ENCODE measurements around the gene DYNC2LI1. TPM values are rescaled to one million over a fixed set of nuclear protein-coding genes. Genes with fewer than 3 reads are reported as not detected.
"Not testable (repeated sequence)": the region's sequence is repeated elsewhere in the genome, so short reads cannot be mapped to it uniquely, and the experiment has no call there.

Gene DYNC2LI1
- polyA plus RNA-seq (ENCODE audit: insufficient read length in 3 of 3), result 10 to 100 TPM; 77.1 to 99.1 (median 84.2) TPM

DNA sequence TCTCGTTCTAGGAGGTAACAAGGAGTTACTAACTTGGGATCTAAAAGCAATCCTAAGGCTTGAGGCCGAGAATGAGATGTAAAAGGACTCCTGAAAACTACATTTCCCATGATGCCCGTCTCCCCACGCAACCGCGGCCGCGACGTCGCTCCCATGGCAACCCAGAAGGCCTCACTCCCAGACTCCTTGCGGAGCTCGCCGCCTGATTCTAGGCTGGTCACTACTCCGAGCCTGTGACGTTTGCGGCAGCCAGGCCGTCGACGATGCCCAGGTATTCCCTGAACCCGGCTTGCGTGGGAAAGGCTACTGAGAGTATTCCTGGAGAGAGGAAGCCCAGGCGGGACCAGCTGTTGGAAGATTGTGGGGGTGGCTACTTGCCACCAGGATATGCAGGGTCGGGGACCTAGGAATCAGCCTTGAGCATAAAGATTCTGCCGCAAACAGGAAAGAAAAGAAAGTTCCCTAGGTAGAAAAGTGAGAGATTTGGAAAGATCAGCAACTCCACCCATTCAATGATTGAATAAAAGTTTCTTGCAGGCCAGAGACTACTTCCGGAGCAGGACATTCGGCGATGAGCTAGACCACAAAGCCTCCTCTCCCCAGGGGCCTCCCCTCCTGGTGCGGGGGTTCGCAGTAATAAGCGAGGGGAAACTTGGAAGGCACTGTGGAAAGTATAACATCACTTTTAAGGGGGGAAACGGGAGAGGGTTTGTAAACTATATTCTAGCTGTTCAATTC is at the start of gene DYNC2LI1:
Gene DYNC2LI1, plus strand, starts transcription at position 164 of the 738 bp plus-strand sequence. Its CDS starts 100 bp downstream, at position 264.
- DNase-seq (ENCODE audit: low read depth in 3 of 3, low spot score in 2 of 3), result peak; percentile 81 to 88 (median 85)

DNA sequence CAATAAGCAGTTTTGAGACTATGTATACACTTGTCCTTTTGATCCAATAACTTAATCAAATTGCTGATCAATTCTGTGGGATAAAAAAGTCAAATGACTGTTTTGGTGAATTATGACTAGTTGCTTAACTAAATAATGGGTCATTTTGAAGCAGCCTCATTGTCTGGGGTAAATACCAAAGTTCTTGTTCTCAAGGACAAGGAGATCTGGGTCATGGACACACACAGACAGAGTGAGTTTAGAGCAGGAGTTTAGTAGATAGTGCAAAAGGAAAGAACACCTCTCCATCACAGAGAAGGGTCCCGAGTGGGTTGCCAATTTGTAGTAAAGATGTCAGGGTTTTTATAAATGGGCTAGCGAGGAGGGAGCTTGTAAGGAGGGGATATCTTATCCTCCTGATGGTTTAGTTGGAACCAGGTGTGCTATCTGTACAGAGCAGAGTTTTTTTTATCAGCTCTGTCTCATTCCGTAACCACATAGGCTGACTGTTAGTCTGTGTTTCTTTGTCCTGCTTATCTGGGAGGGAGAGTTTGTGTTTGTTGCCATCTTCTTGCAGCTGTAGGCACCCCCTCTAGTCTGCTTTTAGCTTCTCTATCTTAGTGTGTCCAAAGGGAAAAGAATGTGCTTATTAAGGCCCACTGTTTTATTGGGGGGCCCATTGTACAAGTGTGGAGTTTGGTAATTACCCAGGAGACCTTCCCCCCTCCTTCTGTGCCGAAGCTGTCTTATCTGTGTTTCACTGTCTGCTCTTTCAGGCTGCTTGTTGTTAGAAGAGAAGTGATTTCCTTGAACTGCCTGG is 48.9 kb upstream of the DYNC2LI1 start:
- DNase-seq (ENCODE audit: low read depth in 3 of 3, low spot score in 2 of 3), result no peak

DNA sequence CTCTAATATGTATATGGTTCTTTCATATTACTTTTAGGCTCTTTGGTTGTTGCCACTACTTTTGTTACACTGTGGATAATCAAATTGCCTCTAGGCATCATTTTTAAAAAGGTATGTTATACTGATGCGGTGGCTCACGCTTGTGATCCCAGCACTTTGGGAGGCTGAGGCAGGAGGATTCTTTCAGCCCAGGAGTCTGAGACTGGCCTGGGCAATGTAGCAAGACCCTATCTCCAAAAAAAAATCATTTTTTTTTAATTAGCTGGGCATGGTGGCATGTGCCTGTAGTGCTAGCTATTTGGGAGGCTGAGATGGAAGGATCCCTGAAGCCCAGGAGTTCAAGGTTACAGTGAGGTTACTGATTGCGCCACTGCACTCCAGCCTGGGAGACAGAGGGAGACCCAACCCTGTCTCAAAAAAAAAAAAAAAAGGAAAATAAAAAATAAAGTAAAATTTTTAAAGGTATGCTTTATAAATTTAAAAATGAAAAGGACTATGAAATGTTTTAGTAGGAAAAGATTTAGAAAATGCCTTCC is 48.1 kb upstream of the DYNC2LI1 start:
- no peak for DNase-seq (ENCODE audit: low read depth in 3 of 3, low spot score in 2 of 3)

DNA sequence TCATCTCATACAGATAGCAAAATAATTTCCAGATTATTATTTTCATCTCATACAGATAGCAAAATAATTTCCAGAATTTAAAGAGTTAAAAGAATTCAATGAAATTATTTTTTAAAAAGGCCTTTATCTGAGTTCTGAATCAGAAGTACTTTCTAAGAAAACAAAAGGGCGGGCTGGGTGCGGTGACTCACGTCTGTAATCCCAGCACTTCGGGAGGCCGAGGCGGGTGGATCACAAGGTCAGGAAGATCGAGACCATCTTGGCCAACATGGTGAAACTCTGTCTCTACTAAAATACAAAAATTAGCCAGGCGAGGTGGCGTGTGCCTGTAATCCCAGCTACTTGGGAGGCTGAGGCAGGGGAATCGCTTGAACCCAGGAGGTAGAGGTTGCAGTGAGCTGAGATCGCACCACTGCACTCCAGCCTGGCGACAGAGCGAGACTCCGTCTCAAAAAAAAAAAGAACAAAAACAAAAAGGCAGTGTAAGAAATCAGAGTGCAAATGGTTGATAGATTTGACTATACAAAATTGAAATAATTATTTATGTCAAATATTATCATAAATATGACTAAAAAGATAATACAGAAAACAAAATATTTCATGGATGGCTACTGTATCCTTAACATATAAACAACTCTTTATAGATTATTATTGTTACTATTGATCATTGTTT is 46.7 kb upstream of the DYNC2LI1 start:
- DNase-seq (ENCODE audit: low read depth in 3 of 3, low spot score in 2 of 3), result not testable (repeated sequence)

DNA sequence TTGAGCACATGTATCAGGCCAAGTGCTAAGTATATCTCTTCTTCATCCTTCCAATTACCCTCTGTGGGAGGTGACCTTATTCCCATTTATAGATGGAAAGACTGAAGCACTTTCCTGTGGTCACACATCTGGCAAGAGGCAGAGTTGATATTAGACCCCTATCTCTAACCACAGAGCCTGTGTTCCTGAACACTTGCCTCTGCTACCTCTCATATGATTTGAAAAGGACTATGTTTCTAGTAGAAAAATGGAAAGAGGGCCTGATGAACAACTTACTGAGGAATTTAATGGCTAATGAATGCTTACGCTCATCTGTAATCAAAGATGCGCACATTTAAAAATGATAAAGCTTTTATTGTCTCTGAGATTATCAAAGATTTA is 46.2 kb upstream of the DYNC2LI1 start:
- no peak for DNase-seq (ENCODE audit: low read depth in 3 of 3, low spot score in 2 of 3)

DNA sequence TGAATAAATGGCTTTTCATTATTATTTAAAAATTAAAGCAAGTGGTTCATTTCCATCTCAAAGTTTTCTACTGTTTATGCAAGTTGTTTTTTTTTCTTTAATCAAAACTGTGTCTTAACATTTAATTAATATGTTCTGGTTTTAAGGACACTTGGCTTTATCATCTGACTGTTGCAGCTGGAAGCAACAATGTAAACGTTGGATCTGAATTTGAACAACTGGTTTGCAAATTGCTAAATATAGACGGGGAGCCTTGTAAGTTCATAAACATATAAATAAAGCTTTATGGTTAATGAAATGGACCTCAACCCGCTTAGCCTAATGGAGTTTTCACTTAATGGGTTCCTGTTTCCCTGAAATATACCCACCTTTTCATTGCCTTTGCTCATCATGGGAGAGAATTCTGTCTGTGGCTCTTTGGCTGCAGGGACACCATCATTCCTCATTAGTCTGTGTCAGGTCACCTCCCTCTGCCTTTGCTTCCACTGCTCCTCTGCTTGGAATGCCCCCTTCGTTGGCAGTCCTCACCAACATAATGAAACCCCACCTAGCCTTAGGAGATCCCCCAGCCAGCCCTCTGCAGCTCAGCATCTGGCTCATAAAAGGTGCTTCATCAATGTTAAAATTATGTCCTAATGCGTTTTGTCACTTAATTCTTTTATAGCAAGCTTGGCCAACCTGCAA is 44.2 kb upstream of the DYNC2LI1 start:
- DNase-seq (ENCODE audit: low read depth in 3 of 3, low spot score in 2 of 3), result no peak

DNA sequence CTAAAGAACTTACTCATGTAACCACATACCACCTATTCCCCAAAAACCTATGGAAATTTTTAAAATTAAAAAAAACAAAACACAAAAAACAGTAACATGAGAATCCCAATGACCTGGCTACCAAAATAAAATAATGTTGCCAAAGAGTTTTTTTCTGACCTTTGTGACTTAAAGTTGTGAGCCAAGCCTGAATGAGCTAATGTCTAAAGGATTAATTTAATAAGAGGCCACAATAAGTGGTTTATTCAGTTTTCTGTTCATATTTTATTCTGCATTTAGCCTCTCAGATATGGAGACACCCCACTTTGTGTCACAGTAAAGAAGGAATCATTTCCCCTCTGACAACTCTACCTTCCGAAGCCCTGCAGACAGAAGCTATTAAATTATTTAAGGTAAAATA is 42.6 kb upstream of the DYNC2LI1 start:
- no peak for DNase-seq (ENCODE audit: low read depth in 3 of 3, low spot score in 2 of 3)

DNA sequence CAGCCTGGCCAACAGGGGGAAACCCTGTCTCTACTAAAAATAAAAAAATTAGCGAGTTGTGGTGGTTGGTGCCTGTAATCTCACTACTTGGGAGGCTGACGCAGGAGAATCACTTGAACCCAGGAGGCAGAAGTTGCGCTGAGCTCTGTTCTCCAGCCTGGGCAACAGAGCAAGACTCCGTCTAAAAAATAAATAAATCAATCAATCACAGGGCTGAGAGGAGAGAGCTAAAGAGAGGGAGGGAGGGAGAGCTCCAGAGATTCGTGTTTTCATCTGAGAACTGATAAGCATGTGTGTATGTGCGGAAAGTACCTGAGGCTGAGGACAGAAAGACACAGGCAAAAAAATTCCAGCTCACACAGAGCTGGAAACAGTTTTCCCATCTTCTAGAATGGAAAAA is 37.2 kb upstream of the DYNC2LI1 start:
- DNase-seq (ENCODE audit: low read depth in 3 of 3, low spot score in 2 of 3), result no peak

DNA sequence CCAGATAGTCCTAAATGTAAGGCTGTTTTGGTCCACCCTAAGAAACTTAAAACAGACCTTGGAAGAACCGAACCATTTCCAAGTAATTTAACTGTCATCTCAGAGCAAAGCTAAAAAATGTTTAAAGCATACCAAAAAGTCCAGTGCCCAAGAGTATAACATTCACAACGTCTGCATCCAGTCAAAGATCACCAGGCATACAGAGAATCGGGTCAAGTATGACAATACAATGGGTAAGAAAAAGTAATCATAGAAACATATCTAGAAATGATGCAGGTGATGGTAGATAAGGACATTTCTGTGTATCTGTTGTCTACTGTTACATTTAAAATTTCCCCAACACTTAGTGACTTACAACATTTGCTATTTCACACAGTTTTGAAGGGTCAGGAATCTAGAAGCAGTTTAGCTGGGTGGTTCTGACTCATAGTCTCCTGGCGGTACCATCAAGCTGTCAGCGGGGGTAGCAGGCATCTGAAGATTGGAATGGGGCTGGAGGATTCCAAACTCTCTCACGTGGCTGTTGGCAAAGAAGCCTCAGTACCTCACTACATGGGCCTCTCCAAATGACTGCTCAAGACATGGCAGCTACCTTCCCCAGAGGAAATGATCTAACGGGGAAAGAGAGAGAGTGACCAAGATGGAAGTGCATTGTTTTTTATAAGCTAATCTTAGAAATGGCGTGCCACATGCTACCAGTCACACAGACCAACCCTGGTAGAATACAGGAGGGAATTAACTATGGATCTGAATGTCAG is 36.6 kb upstream of the DYNC2LI1 start:
- no peak for DNase-seq (ENCODE audit: low read depth in 3 of 3, low spot score in 2 of 3)

DNA sequence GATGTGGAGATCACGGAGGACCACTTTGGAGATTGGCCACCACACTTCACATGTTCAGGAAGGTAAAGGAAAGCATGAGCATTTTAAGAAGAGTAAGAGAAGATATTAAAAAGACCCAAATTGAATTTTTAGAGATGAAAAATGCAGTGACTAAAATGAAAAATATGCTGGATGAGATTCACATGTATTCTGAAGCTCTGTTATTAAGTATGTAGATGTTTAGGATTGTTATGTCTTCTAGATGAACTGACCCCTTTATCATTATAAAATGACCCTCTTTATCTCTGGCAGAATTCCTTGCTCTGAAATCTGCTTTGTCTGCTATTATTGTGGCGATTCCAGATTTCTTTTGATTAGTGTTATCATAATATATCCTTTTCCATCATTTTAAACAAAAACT is 36.0 kb upstream of the DYNC2LI1 start:
- no peak for DNase-seq (ENCODE audit: low read depth in 3 of 3, low spot score in 2 of 3)

DNA sequence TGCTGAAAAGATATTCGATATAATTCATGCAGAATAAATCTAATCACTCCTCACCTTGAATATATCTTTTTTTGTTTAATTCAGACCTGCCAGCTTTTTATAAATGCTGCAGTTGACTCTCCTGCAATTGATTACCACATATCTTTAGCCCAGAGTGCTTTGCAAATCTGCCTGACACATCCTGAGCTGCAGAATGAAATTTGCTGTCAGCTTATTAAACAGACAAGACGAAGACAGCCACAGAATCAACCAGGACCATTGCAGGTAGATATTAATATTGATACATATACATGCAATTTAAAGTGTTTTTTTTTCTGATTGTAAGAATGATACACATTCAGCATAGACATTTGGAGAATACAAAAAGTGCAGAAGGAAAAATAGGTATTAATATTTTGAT is 35.6 kb upstream of the DYNC2LI1 start:
- no peak for DNase-seq (ENCODE audit: low read depth in 3 of 3, low spot score in 2 of 3)

DNA sequence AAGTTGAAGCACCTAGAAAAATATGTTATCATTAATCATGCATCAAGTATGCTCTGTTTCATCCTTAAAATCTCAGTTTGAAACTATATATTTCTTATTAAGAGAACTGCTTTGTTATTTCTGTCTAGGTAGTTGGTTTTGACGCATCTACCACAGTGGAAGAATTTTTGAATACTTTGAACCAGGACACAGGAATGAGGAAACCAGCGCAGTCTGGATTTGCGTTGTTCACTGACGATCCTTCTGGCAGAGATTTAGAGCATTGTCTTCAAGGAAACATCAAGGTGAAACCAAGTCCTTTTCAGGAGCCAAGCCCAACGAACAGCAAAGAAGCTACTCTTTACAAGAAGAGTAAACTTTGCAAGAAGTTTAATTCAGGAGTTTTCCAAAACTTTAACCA is 30.1 kb upstream of the DYNC2LI1 start:
- no peak for DNase-seq (ENCODE audit: low read depth in 3 of 3, low spot score in 2 of 3)

DNA sequence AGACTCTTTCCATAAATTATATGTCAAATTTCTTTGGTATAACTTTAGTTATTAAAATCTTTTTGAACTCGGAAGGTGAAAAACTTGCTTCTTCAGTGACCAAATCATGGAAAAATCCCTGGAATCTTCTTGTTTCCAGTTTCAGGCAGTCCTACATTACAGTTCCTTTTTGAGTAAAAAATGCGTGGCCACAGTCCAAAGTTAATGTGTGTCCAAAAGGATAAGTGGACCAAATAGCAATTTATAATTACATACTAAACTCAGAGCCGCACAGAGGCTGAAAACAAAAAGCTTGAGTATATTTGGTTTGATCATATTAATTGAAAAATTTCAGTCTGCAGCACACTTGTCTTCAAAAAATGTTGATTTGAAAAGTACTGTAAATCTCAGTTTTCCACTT is 28.4 kb upstream of the DYNC2LI1 start:
- peak in 1 of 3 donors; percentile 50 for DNase-seq (ENCODE audit: low read depth in 3 of 3, low spot score in 2 of 3)

DNA sequence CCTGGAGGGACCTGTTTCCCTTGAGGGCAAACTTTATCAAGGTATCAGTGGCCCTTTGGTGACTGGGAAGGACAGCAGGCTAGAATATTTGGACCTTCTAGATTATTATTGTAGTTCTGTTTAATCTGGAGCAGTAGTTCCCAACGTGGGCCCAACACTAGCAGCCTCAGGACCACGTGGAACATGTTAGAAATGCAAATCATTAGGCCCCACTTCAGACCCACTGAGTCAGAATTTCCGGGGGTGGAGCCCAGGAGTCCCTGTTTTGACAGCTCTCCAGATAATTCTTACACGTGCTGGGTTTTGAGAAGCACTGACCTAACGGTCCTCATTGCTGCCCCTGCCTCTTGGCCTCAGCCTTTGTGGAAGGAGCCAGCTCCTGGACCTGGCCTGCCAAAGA is 25.5 kb upstream of the DYNC2LI1 start:
- DNase-seq (ENCODE audit: low read depth in 3 of 3, low spot score in 2 of 3), result no peak

DNA sequence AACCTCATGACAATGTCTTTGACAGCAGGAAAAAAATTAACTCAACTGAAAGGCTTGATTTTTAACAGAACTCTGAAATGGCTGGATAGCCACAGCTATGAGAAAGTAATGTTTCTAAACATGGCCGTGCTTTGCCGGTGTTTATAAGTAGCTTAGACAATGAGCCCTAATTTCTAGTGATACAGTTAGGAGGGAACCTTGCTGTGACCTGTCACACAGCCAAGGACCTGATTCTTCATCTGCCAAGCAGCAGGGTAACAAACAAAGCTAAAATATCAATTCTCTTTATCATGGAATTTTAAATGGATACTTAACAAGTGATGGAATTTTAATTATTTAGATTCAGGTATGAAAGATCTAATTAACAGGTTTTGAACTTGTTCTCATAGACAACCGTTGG is 24.3 kb upstream of the DYNC2LI1 start:
- DNase-seq (ENCODE audit: low read depth in 3 of 3, low spot score in 2 of 3), result no peak

DNA sequence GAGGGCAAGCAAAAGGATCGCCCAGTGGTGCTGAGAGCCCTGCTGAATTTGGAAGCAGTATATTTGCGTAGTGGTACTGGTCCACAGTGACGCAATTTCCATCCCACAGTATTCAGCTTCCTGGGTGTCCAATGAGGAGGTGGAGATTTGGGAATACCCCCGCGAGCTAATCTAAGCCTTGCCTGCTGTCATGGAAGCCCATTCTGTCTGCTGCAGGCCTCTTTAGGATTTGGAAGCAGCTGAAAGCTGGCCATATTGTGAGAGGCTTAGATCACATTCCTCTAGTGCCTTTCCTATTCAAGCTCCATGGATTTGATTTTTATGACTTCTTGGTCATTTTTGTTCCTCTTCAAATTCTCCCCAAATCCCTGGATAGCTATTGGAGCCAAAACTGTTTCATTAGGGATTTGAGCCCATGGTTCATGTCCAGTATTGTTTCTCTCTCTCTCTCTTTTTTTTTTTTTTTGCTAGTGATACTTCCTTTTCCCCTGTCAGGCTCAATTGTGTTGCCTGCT is 22.3 kb upstream of the DYNC2LI1 start:
- DNase-seq (ENCODE audit: low read depth in 3 of 3, low spot score in 2 of 3), result no peak

DNA sequence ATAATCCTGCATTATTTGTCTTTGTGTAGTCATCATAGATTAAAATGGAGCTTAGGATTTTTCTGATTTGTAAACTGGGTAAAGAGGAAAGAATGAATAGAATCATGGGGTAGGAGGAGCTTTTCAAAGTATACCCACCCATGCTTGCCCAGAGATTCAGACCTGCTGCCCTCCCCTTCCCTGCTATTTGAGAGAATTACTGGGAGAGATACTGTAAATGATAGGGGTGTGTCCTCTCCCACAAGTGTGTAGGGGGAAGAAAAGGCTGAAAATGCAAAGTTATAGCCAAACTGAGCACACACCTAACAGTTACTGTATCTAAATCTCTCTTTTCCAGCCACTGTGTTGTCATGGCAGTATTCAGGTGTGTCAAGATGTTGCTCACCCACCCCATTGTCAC is 21.5 kb upstream of the DYNC2LI1 start:
- DNase-seq (ENCODE audit: low read depth in 3 of 3, low spot score in 2 of 3), result no peak

DNA sequence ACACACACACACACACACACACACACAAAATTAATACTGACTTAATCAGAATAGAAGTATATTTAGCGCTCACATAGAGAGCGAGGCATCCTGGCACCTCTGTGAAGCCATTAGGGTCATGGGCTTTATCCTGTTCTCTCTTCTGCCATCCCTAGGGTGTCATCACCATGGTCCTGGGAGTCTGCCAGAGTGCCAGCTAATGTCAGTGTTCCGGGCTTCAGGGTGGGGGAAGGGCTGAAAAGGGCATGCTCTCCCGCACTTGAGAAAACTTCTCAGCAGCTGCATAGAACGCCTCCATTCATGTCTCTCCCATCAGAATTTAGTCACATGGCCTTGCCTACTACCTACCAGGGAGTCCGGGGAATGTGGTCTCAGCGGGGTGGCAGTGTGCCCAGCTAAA is 19.7 kb upstream of the DYNC2LI1 start:
- no peak for DNase-seq (ENCODE audit: low read depth in 3 of 3, low spot score in 2 of 3)

DNA sequence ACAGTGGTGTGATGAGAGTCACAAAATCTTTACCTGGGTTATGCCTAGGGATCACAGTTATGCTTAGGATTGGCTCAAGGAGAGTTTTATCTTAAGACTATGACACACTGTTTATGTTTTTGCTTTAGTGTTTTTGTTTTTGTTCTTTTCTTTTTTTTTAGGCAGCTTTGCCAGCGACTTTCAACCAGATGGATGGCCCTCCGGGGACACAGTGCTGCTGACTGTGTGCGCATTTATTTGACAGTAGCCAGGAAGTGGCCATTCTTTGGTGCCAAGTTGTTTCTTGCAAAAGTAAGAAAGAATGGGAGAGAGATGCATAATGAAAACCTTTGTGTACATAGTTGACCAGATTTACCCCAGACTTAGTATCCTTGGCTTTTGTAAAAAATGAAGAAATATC is 15.1 kb upstream of the DYNC2LI1 start:
- no peak for DNase-seq (ENCODE audit: low read depth in 3 of 3, low spot score in 2 of 3)

DNA sequence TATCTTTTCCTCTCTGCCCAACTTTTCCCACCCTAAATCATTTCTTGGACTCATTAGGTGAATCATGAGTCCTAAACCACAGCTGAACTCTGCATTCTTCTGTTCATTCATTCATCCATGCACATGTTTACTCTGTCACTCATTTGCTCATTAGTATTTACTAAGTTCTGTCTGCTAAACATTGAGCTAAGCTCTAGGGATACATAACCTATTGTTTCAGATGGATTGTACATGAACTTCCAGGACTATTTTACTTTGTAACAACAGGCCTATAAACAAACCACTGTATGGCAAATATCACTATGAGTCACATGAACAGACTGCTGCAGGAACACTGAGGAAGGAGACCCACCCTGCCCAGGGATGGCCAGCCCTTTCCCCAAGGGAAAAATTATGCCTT is 14.6 kb upstream of the DYNC2LI1 start:
- no peak for DNase-seq (ENCODE audit: low read depth in 3 of 3, low spot score in 2 of 3)

All from right renal cortex interstitium (tissue), 3 donors.